H1 (cell line): ENCODE measurements around the gene TGFB1. TPM values are rescaled to one million over a fixed set of nuclear protein-coding genes. Genes with fewer than 3 reads are reported as not detected.

Experiments
- CTCF ChIA-PET: fragments of 300-600 bp; sonication (Branson Sonifier 250); formaldehyde crosslinking; loops from one replicate; lab custom pipeline; 2021; ENCODE audit not compliant: partially characterized antibody; lab: Charles Lee
- POLR2A ChIA-PET: fragments of 300-600 bp; sonication (Branson Sonifier 250); formaldehyde crosslinking; loops from one replicate; lab custom pipeline; 2021; ENCODE audit warnings: inconsistent platforms; ENCODE audit not compliant: partially characterized antibody; lab: Charles Lee
- DNase-seq, 2 experiments: peaks; one replicate each; pipeline versions ENCODE4 v3.0.0 to v3.0.0-alpha.2; 2010 to 2022; ENCODE audit warnings: low spot score in 2 of 2, low read depth in 1 of 2, mixed read lengths in 1 of 2
- FAIRE-seq: peaks from 2 replicates; lab custom pipeline; 2011; peaks lifted over from hg19 to GRCh38; lab: Jason Lieb, UNC
- H2AFZ ChIP-seq: 2 replicates; pipeline ENCODE4 v1.8.1; 2012; ENCODE audit warnings: low read length, inconsistent platforms
- H2AK5ac ChIP-seq: 2 replicates; pipeline ENCODE4 v1.6.1; 2013; ENCODE audit warnings: low read depth, low read length
- H2BK120ac ChIP-seq: replicated peaks from 2 replicates; pipeline ENCODE3; 2013; ENCODE audit warnings: low read depth, low read length, inconsistent platforms
- H2BK12ac ChIP-seq: 2 replicates; pipeline ENCODE4 v1.6.1; 2013; ENCODE audit warnings: low read depth, low read length
- H2BK15ac ChIP-seq: 2 replicates; pipeline ENCODE4 v1.6.1; 2013; ENCODE audit warnings: low read length
- H2BK20ac ChIP-seq: 2 replicates; pipeline ENCODE4 v1.6.1; 2013; ENCODE audit warnings: low read length
- H2BK5ac ChIP-seq: 2 replicates; pipeline ENCODE4 v1.6.1; 2013; ENCODE audit warnings: low read depth, low read length
- H3K14ac ChIP-seq: 2 replicates; pipeline ENCODE4 v1.6.1; 2013; ENCODE audit warnings: inconsistent platforms; ENCODE audit not compliant: insufficient read length
- H3K18ac ChIP-seq: 2 replicates; pipeline ENCODE4 v1.6.1; 2013; ENCODE audit warnings: low read length; ENCODE audit errors: extremely low read depth
- H3K23ac ChIP-seq: 2 replicates; pipeline ENCODE4 v1.6.1; 2013; ENCODE audit warnings: inconsistent platforms; ENCODE audit not compliant: insufficient read length
- H3K23me2 ChIP-seq: 2 replicates; pipeline ENCODE4 v1.6.1; 2013; ENCODE audit warnings: low read depth, low read length
- H3K27ac ChIP-seq: 2 replicates; pipeline ENCODE4 v1.6.1; 2011; ENCODE audit warnings: low read depth, low read length, inconsistent platforms
- H3K27me3 ChIP-seq, 4 experiments: replicated peaks in 1 of 4; 1 replicate in 1 of 4; 2 replicates in 3 of 4; pipeline versions ENCODE4 v1.6.1 to v1.8.1; 2011 to 2013; ENCODE audit warnings: low read length in 3 of 4, mild to moderate bottlenecking in 3 of 4, inconsistent platforms in 2 of 4, mixed read lengths in 2 of 4, moderate library complexity in 1 of 4; ENCODE audit not compliant: control insufficient read depth in 3 of 4, insufficient read depth in 3 of 4; ENCODE audit errors: extremely low read depth in 1 of 4
- H3K36me3 ChIP-seq, 4 experiments: 2 replicates each; pipeline versions ENCODE4 v1.6.1 to v1.8.1; 2011 to 2013; ENCODE audit warnings: mild to moderate bottlenecking in 4 of 4, low read length in 3 of 4, moderate library complexity in 2 of 4, control low read depth in 1 of 4, inconsistent platforms in 1 of 4; ENCODE audit not compliant: insufficient read depth in 4 of 4, control insufficient read depth in 2 of 4
- H3K4ac ChIP-seq: replicated peaks from 2 replicates; pipeline ENCODE3; 2013; ENCODE audit warnings: low read length, low read depth, mixed read lengths, inconsistent platforms; ENCODE audit not compliant: insufficient read length
- H3K4me1 ChIP-seq, 4 experiments: replicated peaks in 1 of 4; 1 replicate in 1 of 4; 2 replicates in 3 of 4; pipeline versions ENCODE4 v1.6.1 to v1.8.1; 2011 to 2013; ENCODE audit warnings: low read length in 3 of 4, inconsistent platforms in 2 of 4, mixed read lengths in 1 of 4; ENCODE audit not compliant: insufficient read depth in 4 of 4, control insufficient read depth in 3 of 4
- H3K4me2 ChIP-seq, 2 experiments: 2 replicates each; pipeline versions ENCODE4 v1.6.1 to v1.8.1; 2011 to 2013; ENCODE audit warnings: low read depth in 2 of 2, low read length in 2 of 2, control low read depth in 1 of 2, inconsistent platforms in 1 of 2, mild to moderate bottlenecking in 1 of 2; ENCODE audit not compliant: insufficient read depth in 1 of 2
- H3K4me3 ChIP-seq, 4 experiments: fragments of 200-600, 300-600 bp in 1 of 4; sonication (generic), shearing (Covaris generic), sonication (Bioruptor Twin) in 1 of 4; 2 replicates each; pipeline versions ENCODE4 v1.5.1 to v1.8.1; 2011 to 2016; ENCODE audit warnings: low read length in 4 of 4, low read depth in 3 of 4, control low read depth in 2 of 4, inconsistent platforms in 2 of 4, mild to moderate bottlenecking in 2 of 4, mixed read lengths in 1 of 4, moderate library complexity in 1 of 4; ENCODE audit not compliant: insufficient read depth in 2 of 4; ENCODE audit errors: extremely low read depth in 1 of 4
- H3K56ac ChIP-seq: replicated peaks from 2 replicates; pipeline ENCODE3; 2013; ENCODE audit warnings: low read depth, mild to moderate bottlenecking, mixed read lengths, low read length, inconsistent platforms; ENCODE audit not compliant: insufficient read length
- H3K79me1 ChIP-seq: 2 replicates; pipeline ENCODE4 v1.6.1; 2013; ENCODE audit warnings: low read depth, low read length, control low read depth
- H3K79me2 ChIP-seq, 2 experiments: 2 replicates each; pipeline versions ENCODE4 v1.6.1 to v1.8.1; 2012 to 2013; ENCODE audit warnings: low read length in 2 of 2, mild to moderate bottlenecking in 2 of 2, inconsistent platforms in 1 of 2; ENCODE audit not compliant: insufficient read depth in 2 of 2, control insufficient read depth in 1 of 2
- H3K9ac ChIP-seq, 4 experiments: replicated peaks in 1 of 4; 1 replicate in 1 of 4; 2 replicates in 3 of 4; pipeline versions ENCODE4 v1.6.1 to v1.8.1; 2011 to 2013; ENCODE audit warnings: low read depth in 3 of 4, low read length in 3 of 4, control low read depth in 2 of 4, mild to moderate bottlenecking in 2 of 4, moderate library complexity in 2 of 4, inconsistent platforms in 1 of 4; ENCODE audit errors: extremely low read depth in 1 of 4
- H3K9me3 ChIP-seq, 2 experiments: 2 replicates each; pipeline versions ENCODE4 v1.6.1 to v1.8.1; 2012 to 2013; ENCODE audit warnings: mild to moderate bottlenecking in 2 of 2, moderate library complexity in 2 of 2, control low read depth in 1 of 2, inconsistent platforms in 1 of 2, low read depth in 1 of 2, low read length in 1 of 2, mixed read lengths in 1 of 2; ENCODE audit not compliant: insufficient read depth in 2 of 2
- H4K20me1 ChIP-seq, 2 experiments: replicated peaks in 1 of 2; 2 replicates each; pipeline versions ENCODE3 to v1.8.1; 2011 to 2013; ENCODE audit warnings: inconsistent platforms in 2 of 2, low read length in 2 of 2, mild to moderate bottlenecking in 1 of 2; ENCODE audit not compliant: insufficient read depth in 2 of 2, control insufficient read depth in 1 of 2
- H4K5ac ChIP-seq: 2 replicates; pipeline ENCODE4 v1.6.1; 2013; ENCODE audit warnings: low read length, low read depth, mixed read lengths, inconsistent platforms; ENCODE audit not compliant: insufficient read length
- H4K8ac ChIP-seq: 2 replicates; pipeline ENCODE4 v1.8.0; 2013; ENCODE audit warnings: mild to moderate bottlenecking, moderate library complexity, low read length, inconsistent platforms; ENCODE audit not compliant: insufficient read depth; ENCODE audit errors: extremely low read depth
- H4K91ac ChIP-seq: replicated peaks from 2 replicates; pipeline ENCODE3; 2013; ENCODE audit warnings: low read length, mixed read lengths, inconsistent platforms; ENCODE audit not compliant: insufficient read length
- BRCA1 ChIP-seq: IDR thresholded peaks from 2 replicates; pipeline ENCODE4 v1.6.1; 2012; ENCODE audit warnings: low read depth, low read length, improper control_type of control experiment
- CHD1 ChIP-seq: IDR thresholded peaks from 2 replicates; pipeline ENCODE4 v1.6.1; 2012; ENCODE audit warnings: low read depth, low read length, improper control_type of control experiment
- HDAC2 ChIP-seq, 2 experiments: fragments of 300-600 bp in 1 of 2; sonication (generic) in 1 of 2; IDR thresholded peaks; 2 replicates each; pipeline ENCODE4 v1.6.1; 2011 to 2012; ENCODE audit warnings: low read depth in 2 of 2, low read length in 2 of 2, mild to moderate bottlenecking in 2 of 2, moderate library complexity in 2 of 2, borderline replicate concordance in 1 of 2, inconsistent platforms in 1 of 2
- POLR2A ChIP-seq, 2 experiments: IDR thresholded peaks; 1 replicate in 1 of 2; 2 replicates in 1 of 2; pipeline ENCODE4 v1.6.1; 2011; ENCODE audit warnings: low read depth in 2 of 2, low read length in 2 of 2, mild to moderate bottlenecking in 2 of 2; ENCODE audit errors: control extremely low read depth in 1 of 2
- TBP ChIP-seq: IDR thresholded peaks from 2 replicates; pipeline ENCODE4 v1.6.1; 2011; ENCODE audit warnings: low read depth, low read length, improper control_type of control experiment
- WGBS, 2 experiments: shearing (Covaris generic) in 1 of 2; methylation state at CpG; one replicate each; pipeline versions ENCODE4 v1.1.6 to v1.1.7; 2013 to 2015; ENCODE audit warnings: low lambda C conversion rate in 2 of 2, mixed read lengths in 2 of 2, inconsistent platforms in 1 of 2, low coverage in 1 of 2, missing lambda C conversion rate in 1 of 2; ENCODE audit not compliant: insufficient replicate concordance in 2 of 2, insufficient coverage in 1 of 2, insufficient read length in 1 of 2; ENCODE audit errors: extremely low coverage in 1 of 2, missing lambda C conversion rate in 1 of 2; 5-methylcytosine and 5-hydroxymethylcytosine counted together
- polyA plus RNA-seq, 7 experiments: library from polyadenylated mRNA; depleted of rRNA in 3 of 7; stranded (reverse) in 5 of 7; unstranded in 2 of 7; fragments of >200 nt in 5 of 7; fragments of 200-250 nt in 2 of 7; gene quantifications; 1 replicate in 5 of 7; 2 replicates in 1 of 7; 4 replicates in 1 of 7; pipeline versions ENCODE4 v1.2.1 to v1.2.3, GENCODE V29; 2011 to 2013; ENCODE audit warnings: missing spikeins in 2 of 7, mixed read lengths in 2 of 7
- total RNA-seq: library from RNA; stranded (reverse); fragmentation: NEBNext Ultra II Directional; extraction: Animal tissue kit (Norgen Biotek cat#: 25700); gene quantifications from 2 replicates; pipeline ENCODE4 v1.2.1, GENCODE V29; 2021

TGFB1 gene
- total and polyA plus RNA-seq, 2 of the 8 experiments (the other 6 are each of a cell fraction or from before 2014, with no cell fraction given), result 1.7 to 10.6 TPM

- peaks cover 6 to 25% (median 22%) of the 10 kb centered on the region in 4 experiments; a peak in 7 of 8 replicates for H3K36me3 ChIP-seq
- POLR2A ChIA-PET, result interaction anchor here (1.5 to 1.8 kb wide), 2 partner anchors 13 to 15 kb away, joined by 5 to 7 read pairs; partner anchors contain the start of gene TMEM91
- CTCF ChIA-PET, result no interaction called here
- no peak overlapping the region for H2BK15ac ChIP-seq
- no peaks in the 10 kb centered on the region; the same call in 1 of the 2 replicates for H3K79me1 ChIP-seq
- no peak overlapping the region for H3K4me3 ChIP-seq
- H3K23ac ChIP-seq, result no peak overlapping the region
- H4K5ac ChIP-seq, result no peak overlapping the region
- TF ChIP-seq CHD1, result no peak
- no peak for TF ChIP-seq HDAC2 (IDR thresholded peaks at IDR 0.05; ENCODE audit: borderline replicate concordance in 1 of 2, low read depth in 2 of 2, low read length in 2 of 2)
- TF ChIP-seq TBP, result no peak
- no peak for TF ChIP-seq POLR2A (IDR thresholded peaks at IDR 0.05; ENCODE audit: control extremely low read depth in 1 of 2, low read depth in 2 of 2, low read length in 2 of 2)
- TF ChIP-seq BRCA1, result no peak
- TF ChIP-seq, all 59 proteins: peak for 0
- Histone ChIP-seq H2BK120ac (no peak overlapping the region), H3K4ac (no peak overlapping the region), H3K27me3 (no peaks in the 10 kb centered on the region), H2AFZ (no peak overlapping the region), H3K4me2 (no peak overlapping the region), H2BK5ac (no peak overlapping the region), H2BK20ac (no peak overlapping the region), H3K79me2 (peaks cover 0 to 14% of the 10 kb centered on the region in 2 experiments; a peak in 1 of 4 replicates), H4K8ac (no peak overlapping the region), H3K9ac (no peak overlapping the region), H3K9me3 (no peaks in the 10 kb centered on the region), H3K27ac (no peak overlapping the region), H4K91ac (no peak overlapping the region), H2AK5ac (no peak overlapping the region), H3K4me1 (no peaks in the 10 kb centered on the region), H3K14ac (no peak overlapping the region), H3K18ac (no peak overlapping the region), H3K56ac (no peak overlapping the region), H2BK12ac (no peak overlapping the region), H4K20me1 (peaks cover 0 to 6% of the 10 kb centered on the region in 2 experiments), H3K23me2 (no peaks in the 10 kb centered on the region)
- no peak for DNase-seq
- no peak for FAIRE-seq
- 88% methylated on average over 11 of the region's 11 CpGs; no CpG with 5 or more reads in 1 of the 2 experiments for WGBS, 2 experiments
Measured at GRCh38 chr19:41391618-41392017, 37.9 kb upstream of the TGFB1 start.
